Cardiac septum (tissue), 1 donor: ENCODE results near the gene CIAO2A. TPM values are rescaled to one million over a fixed set of nuclear protein-coding genes. Genes with fewer than 3 reads are reported as not detected.
"Not testable (repeated sequence)": the region's sequence is repeated elsewhere in the genome, so short reads cannot be mapped to it uniquely, and the experiment has no call there.

ENCODE experiments used
- DNase-seq: peaks from one replicate; pipeline ENCODE4 v3.0.0-alpha.2; 2020; ENCODE audit warnings: low spot score
- intact Hi-C: fragments of 100-400 bp; cut with DNase I; formaldehyde crosslinking; loops from one replicate; pipeline ENCODE4 v1.14.0; 2022
- long read RNA-seq: library from polyadenylated mRNA; unstranded; transcript quantifications from one replicate; pipeline ENCODE4 v2.0.0, GENCODE V29; 2021
- total RNA-seq: library from RNA; stranded (reverse); fragmentation: NEBNext Ultra II Directional; extraction: Animal tissue kit (Norgen Biotek cat#: 25700); gene quantifications from one replicate; pipeline ENCODE4 v1.2.1, GENCODE V29; 2021
- donor health status: DM: no; HTN: no; CAD: no.

CIAO2A gene
- 46.9 TPM for total RNA-seq
- long read RNA-seq, transcript CIAO2A-201 (5 exons, 1,105 nt): major isoform, 39 of 53 reads
- long read RNA-seq, transcript CIAO2A-202 (4 exons, 826 nt): minor isoform, 11 of 53 reads
- long read RNA-seq, partial matches to known transcripts: 0 of 53 reads
- long read RNA-seq, other reads (novel, unspliced or antisense): 2 of 53 reads

GRCh38 chr15:64093627-64094417 lies at the start of gene CIAO2A:
Gene CIAO2A, minus strand, starts transcription at chr15:64093838. Its CDS starts 70 bp downstream, at chr15:64093768.
- intact Hi-C loops: no loop called here

GRCh38 chr15:64143276-64143675 lies 49.6 kb upstream of the CIAO2A start:
- DNase-seq: no peak
- intact Hi-C loops: no loop called here

More at GRCh38 chr15:64093627-64094417, at the start of gene CIAO2A:
- DNase-seq: peak; percentile 97

GRCh38 chr15:64141798-64142512 lies 48.3 kb upstream of the CIAO2A start:
- DNase-seq: no peak
- intact Hi-C loops: no loop called here

- DNase-seq: no peak
Measured at GRCh38 chr15:64138331-64138941, 44.8 kb upstream of the CIAO2A start.

GRCh38 chr15:64137226-64137833 lies 43.7 kb upstream of the CIAO2A start:
- DNase-seq: no peak
- intact Hi-C loops: no loop called here

More at GRCh38 chr15:64138331-64138941, 44.8 kb upstream of the CIAO2A start:
- intact Hi-C loops: no loop called here

- intact Hi-C loops: no loop called here
- DNase-seq: no peak
Measured at GRCh38 chr15:64136347-64136746, 42.7 kb upstream of the CIAO2A start.

GRCh38 chr15:64134345-64134829 lies 40.7 kb upstream of the CIAO2A start:
- no peak for DNase-seq
- intact Hi-C loops: no loop called here

GRCh38 chr15:64133623-64134344 lies 40.1 kb upstream of the CIAO2A start:
- intact Hi-C loops: no loop called here
- no peak for DNase-seq

GRCh38 chr15:64132217-64132616 lies 38.6 kb upstream of the CIAO2A start:
- DNase-seq: no peak
- intact Hi-C loops: no loop called here

- intact Hi-C loops: no loop called here
- DNase-seq: no peak
Measured at GRCh38 chr15:64131547-64131946, 37.9 kb upstream of the CIAO2A start.

- DNase-seq: no peak
- intact Hi-C loops: no loop called here
Measured at GRCh38 chr15:64130159-64130558, 36.5 kb upstream of the CIAO2A start.

- no peak for DNase-seq
- intact Hi-C loops: no loop called here
Measured at GRCh38 chr15:64127521-64128270, 34.1 kb upstream of the CIAO2A start.

- intact Hi-C loops: no loop called here
- DNase-seq: no peak
Measured at GRCh38 chr15:64125978-64126377, 32.3 kb upstream of the CIAO2A start.

- intact Hi-C loops: no loop called here
- DNase-seq: no peak
Measured at GRCh38 chr15:64122936-64123351, 29.3 kb upstream of the CIAO2A start.

- intact Hi-C loops: no loop called here
- DNase-seq: no peak
Measured at GRCh38 chr15:64122444-64122843, 28.8 kb upstream of the CIAO2A start.

GRCh38 chr15:64121614-64122013 lies 28.0 kb upstream of the CIAO2A start:
- no peak for DNase-seq
- intact Hi-C loops: no loop called here

- DNase-seq, intact Hi-C loops: not testable (repeated sequence)
Measured at GRCh38 chr15:64120322-64120721, 26.7 kb upstream of the CIAO2A start.

- no peak for DNase-seq
- intact Hi-C loops: no loop called here
Measured at GRCh38 chr15:64117759-64118487, 24.3 kb upstream of the CIAO2A start.
